ENCODE data around the gene MOSPD3.
A peak's percentile ranks its signal among the peaks of the same experiment; 100 is the strongest.

The MOSPD3 gene

DNA sequence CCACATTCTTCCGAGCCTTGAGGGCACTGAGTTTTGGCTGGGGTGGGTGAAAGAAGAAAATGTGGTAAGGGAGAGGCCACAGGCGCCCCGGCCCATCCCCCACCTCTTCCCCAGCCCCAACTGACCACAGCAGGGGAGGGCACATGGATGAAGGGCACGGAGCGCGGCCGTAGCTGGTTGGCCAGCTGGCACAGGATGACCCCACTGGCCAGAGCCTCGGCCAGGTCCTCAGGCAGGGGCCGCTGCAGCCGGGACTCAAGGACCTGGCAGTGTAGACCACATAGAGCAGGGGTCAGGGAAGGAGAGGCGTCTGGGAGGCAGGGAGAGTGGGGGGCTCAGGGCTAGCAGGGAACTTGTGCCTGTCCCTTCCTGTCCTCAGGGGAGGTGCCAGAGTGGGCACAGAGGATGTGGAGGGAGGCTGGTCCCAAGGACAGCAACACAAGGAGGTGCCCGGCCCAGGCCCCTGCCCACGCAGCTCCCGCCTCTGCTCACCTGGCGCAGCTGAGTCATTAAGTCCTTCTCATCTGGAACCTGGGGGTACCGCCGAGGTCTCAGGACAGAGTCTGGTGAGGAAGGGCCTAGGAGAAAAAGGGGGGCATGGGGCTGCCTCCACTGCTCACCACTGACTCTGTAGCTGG lies 36.5 kb upstream of the MOSPD3 start:
- FAIRE-seq, result no peak

- no peak for FAIRE-seq
Measured at GRCh38 chr7:100576384-100576993, 35.9 kb upstream of the MOSPD3 start.

- FAIRE-seq, result no peak
Measured at GRCh38 chr7:100577103-100577502, 35.2 kb upstream of the MOSPD3 start.

DNA sequence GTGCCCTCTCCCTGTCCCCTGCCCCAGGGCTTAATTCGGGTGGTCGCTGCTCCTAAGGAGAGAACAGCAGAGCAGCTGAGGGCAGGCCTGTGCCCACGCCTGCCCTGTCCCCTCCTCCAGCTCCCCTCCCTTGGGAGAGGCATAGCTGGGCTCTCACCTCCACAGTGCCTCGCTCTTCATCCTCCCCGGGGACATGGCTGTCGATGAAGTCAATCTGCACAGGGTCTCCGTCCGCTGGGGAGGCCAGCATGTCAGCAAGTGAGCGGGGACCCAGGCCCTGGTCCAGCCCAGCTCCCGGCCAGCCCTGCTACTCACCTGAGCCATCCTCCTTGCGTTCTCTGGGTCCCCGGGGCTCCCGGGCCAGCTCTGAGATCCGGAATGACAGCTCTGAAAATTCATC lies 34.8 kb upstream of the MOSPD3 start:
- FAIRE-seq, result no peak

DNA sequence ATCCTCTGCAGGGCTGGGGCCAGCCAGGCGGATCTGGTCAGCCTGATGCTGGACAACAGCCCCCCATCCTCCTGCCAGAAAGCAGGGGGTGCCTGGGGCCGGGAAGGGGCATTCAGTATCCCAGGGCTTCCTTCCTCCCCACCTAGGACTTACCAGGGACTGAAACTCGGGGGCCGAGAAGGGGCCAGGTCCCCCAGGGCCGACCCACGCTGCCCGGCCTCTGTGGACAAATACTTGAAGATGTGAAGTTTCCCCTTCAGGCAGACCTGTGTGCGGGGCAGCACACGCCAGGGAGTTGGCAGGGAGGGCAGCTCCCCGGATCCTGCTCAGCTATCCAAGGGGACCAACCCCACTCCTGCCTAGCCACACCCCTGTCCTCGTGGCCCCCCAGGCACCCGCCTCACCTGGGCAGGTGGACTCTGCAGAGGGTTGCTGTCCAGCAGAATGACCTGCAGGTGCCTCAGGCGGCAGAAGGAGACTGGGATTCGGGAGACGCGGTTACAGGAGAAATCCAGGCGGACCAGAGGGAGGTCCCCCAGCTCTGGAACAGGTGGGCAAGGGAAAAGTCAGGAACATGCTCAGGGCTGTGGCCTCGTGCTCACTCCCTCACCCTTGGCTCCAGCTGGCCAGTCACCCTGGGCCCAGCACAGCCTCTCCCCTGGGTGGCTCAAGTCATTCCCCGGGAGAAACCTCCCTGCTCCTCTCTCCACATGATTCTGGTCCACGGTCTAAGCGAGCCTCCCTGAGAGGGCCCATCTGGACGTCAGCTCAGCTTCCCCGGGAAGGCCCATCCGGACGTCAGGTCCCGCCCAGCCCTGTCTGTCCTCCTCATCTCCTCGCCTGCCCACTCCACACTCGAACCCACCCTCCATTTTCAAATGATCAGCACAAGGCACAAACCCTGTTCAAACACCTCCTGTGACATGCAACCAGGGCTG lies 33.8 kb upstream of the MOSPD3 start:
- no peak for FAIRE-seq

DNA sequence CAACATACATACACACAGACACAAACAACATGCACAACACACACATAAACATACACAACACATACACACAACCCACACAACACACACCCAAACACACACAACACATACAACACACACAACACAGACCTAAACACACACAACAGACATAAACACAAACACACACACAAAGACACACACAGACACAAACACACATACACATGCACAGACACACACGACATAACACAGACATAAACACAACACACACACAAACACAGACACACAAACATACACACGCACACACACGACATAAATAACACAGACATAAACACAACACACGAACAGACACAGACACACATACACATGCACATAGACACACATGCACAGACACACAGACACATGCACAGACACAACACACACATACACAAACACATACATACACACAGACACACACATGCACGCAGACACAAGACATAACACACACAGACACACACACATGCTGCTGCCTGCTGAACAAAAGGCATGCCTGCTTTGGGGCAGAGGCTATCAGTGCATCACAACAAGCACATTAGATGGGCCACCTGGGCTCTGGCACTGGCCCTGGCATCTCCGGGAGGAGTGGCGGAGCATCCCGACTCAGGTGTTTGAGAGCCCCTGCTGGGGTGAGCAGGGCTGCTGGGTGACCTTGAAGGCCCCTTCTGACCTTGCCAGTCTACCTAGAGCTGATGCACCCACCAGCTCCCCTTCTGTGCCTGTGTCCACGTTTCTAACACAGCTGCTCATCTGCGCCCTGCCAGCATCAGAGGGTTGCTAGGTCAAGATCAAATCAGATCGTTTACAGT lies 31.7 kb upstream of the MOSPD3 start:
- no peak for FAIRE-seq

DNA sequence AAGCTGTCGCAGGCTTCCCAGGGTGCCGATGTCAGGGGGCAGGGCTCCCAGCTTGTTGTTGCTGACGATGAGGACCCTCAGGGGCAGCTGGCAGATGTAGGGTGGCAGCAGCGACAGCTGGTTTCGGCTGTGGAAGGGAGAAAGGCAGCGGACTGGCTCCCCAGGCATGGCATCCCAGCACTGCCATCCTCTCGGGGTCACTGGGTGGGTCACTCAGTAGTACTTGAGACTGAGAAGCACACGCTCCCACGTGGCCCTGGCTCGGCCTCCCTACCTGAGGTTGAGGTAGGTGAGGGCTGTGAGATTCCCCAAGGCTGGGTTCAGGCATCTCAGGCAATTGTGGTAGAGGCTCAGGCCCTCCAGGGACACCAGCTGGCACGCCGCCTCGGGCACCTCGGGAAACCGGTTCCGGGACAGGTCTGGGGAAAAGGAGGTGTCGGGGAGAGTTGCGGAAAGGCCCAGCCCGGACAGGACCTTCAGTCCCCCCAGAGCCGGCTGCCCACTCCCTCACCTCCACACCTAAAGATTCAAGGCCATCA lies 30.2 kb upstream of the MOSPD3 start:
- no peak for FAIRE-seq

- FAIRE-seq, result no peak
Measured at GRCh38 chr7:100582650-100583049, 29.7 kb upstream of the MOSPD3 start.

DNA sequence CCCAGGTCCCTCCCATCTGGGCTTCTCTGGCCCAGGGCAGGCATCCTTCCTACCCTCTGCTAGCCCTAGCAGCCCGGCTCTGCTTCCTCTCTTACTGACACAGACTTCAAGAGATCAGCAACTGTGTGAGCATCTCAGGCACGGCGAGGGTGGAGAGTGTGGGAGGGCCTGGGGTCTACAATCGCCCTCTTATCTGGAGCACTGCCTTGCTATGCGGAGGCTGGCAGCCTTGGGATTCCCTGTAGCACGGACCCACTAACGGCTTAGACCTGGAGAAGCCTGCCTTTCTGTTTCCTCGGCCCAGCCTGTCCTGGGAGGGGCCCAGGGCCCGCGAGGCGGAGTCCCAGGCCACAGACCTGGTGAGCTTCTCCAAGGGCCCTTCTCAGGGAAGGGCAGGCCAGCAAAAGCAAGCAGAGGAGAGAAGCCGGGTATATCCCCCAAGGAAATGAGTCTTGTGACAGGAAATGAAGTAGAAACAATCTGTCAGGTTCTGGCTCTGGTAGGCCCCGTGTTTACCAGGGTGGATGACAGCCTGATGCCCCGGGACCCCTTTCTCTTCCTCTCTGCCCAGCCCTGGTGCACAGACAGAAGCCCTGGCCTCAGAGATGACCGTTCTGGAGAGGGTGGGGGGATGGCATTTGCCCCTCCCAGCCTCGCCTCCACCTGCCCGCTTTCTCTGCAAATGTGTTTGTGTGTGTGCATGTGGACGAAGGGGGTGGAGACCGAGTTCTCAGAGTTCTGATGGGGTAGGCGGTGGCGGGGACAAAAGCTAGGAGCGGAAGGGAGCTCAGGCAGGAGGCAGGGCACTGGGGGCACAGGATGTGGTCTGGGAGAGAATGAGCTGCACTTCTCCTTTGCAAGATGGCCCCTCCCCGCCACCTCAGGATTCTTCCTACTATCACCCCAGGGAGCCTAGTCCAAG lies 28.9 kb upstream of the MOSPD3 start:
- FAIRE-seq, result no peak

- FAIRE-seq, result no peak
Measured at GRCh38 chr7:100584054-100584682, 28.2 kb upstream of the MOSPD3 start.

DNA sequence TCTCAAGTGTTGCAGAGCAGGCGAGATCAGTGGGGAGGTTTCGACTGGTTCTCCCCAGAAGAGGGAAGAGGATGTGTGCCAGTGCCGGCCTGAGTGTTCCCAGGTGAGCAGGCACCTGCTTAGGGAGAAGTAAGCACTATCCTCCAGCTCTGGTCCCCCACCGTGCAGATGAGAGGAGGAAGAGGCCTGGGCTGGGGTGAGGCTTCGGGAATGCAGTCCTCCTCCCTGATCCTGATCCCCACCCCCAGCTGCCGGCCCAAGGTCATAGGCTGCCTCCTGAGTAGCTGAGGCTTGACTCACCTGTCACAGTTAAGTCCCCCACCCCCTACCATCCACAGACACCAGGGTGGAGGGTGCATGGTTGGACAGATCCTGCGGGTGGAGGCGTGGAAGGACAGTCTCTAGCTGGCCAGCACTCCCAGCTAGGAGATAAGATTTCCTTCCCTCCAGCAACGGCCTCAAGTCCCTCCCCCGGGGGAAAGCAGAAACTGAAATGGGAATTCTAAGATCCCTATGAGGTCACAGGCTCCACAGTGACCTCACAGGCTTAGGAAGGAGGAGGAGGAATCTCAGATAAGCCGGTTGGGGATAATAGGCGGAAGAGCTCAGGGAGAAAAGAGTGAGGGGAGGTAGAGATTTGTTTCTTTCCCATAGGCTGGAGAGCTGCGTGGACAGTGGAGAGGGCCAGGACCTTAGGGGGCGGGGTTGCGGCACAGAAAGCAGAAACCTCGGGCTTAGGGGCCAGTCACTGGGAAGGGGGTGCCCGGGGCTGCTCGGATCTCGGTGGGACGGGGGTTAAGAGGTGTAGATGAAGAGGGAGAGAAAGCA lies 27.4 kb upstream of the MOSPD3 start:
- FAIRE-seq, result no peak

GRCh38 chr7:100585511-100586265 lies 26.7 kb upstream of the MOSPD3 start, which contains the start of gene LRCH4:
LRCH4 (minus strand) TSS chr7:100586129; CDS start chr7:100586100, 29 bp downstream.
- no peak for FAIRE-seq

- FAIRE-seq, result peak; percentile 100
Measured at GRCh38 chr7:100586266-100587025, 25.9 kb upstream of the MOSPD3 start, which contains the start of gene FBXO24. FBXO24 (plus strand) TSS chr7:100586328; CDS start chr7:100586626, 298 bp downstream.

- no peak for FAIRE-seq
Measured at GRCh38 chr7:100588438-100588837, 23.9 kb upstream of the MOSPD3 start.

- FAIRE-seq, result no peak
Measured at GRCh38 chr7:100589341-100589947, 22.9 kb upstream of the MOSPD3 start.

- FAIRE-seq, result no peak
Measured at GRCh38 chr7:100590077-100590737, 22.1 kb upstream of the MOSPD3 start.

DNA sequence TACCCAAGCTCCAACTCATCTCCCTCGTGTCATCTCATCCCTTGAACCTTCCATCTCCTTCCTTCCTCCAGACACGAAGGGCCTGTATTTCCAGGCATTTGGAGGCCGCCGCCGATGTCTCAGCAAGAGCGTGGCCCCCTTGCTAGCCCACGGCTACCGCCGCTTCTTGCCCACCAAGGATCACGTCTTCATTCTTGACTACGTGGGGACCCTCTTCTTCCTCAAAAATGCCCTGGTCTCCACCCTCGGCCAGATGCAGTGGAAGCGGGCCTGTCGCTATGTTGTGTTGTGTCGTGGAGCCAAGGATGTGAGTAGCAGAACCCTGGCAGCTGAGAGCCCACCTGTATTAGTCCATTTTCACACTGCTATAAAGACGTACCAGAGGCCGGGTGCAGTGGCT lies 20.7 kb upstream of the MOSPD3 start:
- no peak for FAIRE-seq
